CD4-positive, alpha-beta T cell treated with Interleukin-1 beta for 1 hour (primary cell): ENCODE measurements around the gene GABRD.

ENCODE experiments used
- DNase-seq, 2 donors: peaks; one replicate each; pipeline ENCODE4 v3.0.0-alpha.2; 2020 to 2022

GABRD gene

DNA sequence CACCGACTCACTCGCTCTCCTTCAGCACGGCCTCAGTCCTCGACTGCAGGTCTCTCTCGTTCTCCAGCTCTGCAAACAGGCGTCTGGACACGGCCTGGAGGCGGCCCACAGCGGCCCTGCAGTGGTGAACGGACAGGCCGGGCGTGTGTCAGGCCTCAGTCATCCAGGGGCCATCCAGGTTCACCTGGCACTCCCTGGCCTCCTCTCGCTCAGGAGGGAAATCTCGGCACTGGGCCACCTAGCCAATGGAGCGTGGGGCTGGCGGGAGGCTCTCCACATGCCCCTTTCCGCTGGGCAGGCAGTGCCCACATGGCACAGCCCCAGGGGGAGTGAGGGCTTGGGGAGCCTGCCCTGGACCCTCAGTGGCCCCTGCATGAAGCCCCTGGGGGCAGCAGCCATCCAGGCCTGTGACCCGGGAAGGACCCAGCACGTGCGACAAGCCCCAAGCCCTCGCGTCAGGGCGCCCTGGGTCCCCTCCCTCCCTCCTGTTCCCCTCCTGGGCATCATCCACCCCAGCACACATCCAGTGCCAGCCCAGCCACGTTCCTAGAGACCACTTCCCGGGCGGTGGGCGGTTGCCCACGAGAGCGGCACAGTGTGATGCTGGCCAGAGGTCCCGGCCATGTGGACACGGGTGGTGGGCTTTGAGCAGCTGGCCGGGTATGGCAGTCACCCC, 33.6 kb upstream of the GABRD start:
- no peak for DNase-seq

DNA sequence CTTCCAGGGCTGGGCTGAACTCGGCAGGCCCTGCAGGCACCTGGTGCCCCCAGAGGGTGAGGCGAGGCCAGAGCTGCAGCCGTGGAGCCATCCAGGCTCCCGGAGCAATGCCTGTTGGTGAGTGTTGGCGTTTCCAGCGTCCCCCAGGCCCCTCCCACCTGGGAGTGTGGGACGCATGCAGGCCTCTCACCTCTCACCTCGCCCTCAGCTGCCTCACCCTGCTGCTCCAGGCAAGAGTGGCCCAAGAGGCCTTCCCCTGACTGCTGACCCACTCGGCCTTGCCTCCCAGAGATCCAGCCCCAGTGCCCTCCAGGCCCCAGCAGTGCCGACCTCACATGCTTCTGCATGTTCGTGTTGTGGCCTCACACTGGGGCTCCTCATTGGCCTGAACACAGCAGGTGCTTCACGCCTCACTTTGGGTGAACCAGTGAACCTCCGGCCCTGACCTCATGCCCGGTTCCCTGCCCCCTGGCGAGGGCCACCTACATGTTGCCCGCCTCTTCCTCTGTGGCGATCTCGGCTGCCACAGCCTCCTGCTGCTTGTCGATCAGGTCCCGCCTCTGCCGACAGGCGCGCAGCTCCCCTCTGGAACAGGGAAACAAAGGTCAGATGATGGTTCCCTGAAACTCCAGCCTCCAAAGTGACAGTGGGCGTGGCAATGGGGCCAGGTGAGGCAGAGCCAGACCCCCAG, 32.5 kb upstream of the GABRD start:
- no peak for DNase-seq

GRCh38 chr1:1987142-1987510, 32.0 kb upstream of the GABRD start:
- DNase-seq = no peak

- no peak for DNase-seq
These were observed 30.8 kb upstream of the GABRD start for GRCh38 chr1:1988061-1988945.

GRCh38 chr1:1989102-1989542, 30.0 kb upstream of the GABRD start:
- no peak for DNase-seq

GRCh38 chr1:1989789-1990188, 29.4 kb upstream of the GABRD start:
- no peak for DNase-seq

- DNase-seq = no peak
These were observed 28.9 kb upstream of the GABRD start for GRCh38 chr1:1990222-1990621.

GRCh38 chr1:1994536-1994935, 24.6 kb upstream of the GABRD start:
- no peak for DNase-seq

DNA sequence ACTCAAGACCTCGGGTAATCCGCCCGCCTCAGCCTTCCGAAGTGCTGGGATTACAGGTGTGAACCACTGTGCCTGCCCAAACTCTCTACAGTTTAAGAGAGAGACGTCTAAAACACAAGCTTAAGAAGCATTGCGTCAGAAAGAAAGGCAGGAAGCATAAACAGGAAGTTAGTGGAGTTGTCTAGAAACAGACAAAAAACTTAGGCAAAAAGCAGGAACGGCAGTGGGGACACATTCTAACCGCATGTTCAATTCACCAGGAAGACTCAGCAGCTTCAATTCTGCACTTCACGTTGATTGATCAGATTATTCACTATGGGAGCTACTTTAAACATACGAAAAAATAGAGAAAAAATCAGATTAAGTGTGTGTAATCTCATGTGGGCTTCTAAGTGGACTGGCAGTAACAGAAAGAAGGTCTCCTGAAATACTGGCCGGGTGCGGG, 22.9 kb upstream of the GABRD start:
- no peak for DNase-seq

- DNase-seq = no peak
These were observed 21.6 kb upstream of the GABRD start for GRCh38 chr1:1997576-1997975.

DNA sequence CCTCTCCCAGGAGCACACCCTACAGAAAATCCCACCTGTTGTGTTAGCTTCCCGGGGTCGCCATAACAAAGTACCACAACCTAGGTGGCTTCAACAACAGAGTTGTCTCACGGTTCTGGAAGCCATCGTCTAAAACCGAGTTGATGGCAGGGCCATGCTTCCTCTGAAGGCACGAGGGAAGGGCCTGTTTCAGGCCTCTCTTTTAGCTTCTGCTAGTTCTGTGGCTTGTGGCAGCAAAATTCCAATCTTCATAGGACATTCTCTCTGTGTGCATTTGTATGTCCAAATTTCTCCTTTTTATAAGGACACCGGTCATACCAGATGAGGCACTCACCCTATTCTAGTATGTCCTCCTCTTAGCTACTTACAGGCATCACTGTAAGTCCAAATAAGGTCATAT, 18.7 kb upstream of the GABRD start:
- no peak for DNase-seq

DNA sequence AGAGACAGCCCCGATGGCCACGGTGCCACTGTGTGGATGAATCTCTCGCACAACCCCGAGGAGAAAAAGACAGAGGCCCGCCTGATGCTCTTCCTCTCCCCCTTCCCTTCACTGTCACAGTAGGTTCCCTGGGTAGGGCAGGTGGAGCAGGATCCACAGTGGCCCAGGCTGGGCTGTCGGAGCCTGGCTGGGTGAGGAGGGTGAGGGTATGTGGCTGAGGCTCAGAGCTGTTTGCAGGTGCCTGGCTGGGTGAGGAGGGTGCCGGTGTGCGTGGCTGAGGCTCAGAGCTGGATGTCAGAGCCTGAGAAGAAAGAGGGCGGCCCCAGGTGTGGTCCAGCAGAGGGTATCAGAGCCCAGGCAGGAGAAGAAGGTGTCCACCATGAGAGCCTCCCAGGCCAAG, 18.3 kb upstream of the GABRD start:
- DNase-seq = no peak

DNA sequence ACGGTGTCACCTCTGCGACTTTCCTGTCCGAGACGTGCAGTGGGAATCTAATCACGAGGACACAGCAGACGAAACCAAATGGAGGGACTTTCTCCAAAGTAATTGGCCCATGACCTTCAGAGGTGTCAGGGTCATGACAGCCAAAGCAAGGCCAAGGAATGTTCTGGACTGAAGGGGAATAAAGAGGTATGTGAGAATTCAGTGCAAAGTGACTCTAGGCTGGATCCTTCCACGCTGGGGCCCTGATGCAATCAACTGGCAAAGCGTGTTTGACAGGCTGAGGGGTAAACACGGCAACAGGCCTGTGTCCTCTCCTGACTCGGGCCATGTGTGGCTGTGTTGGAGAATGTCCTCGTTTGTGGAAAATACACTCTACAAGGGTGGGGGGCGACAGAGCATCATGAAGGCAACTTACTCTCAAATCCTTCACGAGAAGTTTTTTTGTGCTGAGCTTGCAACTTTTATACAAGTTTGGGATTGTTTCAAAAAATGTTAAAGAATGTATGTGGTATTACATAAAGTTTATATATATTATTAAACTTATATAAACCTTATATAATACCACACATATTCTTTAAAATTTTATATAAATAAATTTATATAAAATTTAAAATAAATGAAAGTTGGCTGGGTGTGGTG, 17.3 kb upstream of the GABRD start:
- no peak for DNase-seq

GRCh38 chr1:2003541-2004131, 15.5 kb upstream of the GABRD start, which contains the start of gene CFAP74:
Gene CFAP74 (minus strand): TSS chr1:2003786. CDS start chr1:1990956, 12,830 bp downstream.
- peak in 1 of 2 donors; percentile 9 for DNase-seq

GRCh38 chr1:2004856-2005255, 14.3 kb upstream of the GABRD start:
- DNase-seq = no peak

DNA sequence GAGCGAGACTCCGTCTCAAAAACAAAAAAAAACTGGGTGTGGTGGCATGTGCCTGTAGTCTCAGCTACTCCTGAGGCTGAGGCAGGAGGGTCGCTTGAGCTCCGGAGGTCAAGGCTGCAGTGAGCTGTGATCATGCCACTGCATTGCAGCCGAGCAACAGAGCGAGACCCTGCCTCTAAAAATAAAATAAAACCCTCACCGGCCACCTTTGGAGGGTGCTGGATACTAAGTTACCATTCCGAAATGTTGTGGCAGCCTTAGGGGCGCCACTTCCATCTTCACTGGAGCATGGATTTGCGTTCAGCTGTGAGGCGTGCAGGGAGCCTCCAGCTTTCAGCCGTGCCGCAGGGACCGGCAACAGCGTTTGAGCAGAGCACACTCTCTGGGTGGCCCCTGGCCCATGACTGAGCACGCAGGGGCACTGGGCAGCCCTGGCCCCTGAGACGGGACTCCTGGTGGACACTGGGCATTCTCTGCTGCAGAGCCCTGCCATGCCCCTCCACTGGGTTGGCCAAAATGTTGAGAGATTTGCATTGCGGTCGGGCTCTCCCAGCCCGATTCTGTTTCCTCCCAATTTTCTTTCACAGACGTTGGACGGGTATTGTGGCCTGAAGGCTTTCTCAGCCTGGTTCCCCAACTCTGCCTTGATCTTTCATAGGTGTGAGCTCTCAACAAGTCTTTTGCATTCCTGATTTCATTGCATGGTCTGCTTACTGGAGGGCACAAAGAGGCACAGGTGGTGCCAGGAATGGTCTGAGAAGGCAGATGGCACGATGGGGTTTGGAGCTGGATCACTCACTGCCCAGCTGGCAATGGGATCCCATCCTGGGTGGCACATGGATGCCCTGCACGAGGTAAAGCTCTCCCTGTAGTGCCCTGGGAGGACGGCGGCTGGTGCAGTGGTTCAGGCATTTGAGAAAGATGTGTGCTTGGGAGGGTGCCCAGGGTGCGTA, 9.8 kb upstream of the GABRD start:
- DNase-seq = no peak

- DNase-seq = no peak
These were observed 5.0 kb upstream of the GABRD start for GRCh38 chr1:2014181-2014580.

DNA sequence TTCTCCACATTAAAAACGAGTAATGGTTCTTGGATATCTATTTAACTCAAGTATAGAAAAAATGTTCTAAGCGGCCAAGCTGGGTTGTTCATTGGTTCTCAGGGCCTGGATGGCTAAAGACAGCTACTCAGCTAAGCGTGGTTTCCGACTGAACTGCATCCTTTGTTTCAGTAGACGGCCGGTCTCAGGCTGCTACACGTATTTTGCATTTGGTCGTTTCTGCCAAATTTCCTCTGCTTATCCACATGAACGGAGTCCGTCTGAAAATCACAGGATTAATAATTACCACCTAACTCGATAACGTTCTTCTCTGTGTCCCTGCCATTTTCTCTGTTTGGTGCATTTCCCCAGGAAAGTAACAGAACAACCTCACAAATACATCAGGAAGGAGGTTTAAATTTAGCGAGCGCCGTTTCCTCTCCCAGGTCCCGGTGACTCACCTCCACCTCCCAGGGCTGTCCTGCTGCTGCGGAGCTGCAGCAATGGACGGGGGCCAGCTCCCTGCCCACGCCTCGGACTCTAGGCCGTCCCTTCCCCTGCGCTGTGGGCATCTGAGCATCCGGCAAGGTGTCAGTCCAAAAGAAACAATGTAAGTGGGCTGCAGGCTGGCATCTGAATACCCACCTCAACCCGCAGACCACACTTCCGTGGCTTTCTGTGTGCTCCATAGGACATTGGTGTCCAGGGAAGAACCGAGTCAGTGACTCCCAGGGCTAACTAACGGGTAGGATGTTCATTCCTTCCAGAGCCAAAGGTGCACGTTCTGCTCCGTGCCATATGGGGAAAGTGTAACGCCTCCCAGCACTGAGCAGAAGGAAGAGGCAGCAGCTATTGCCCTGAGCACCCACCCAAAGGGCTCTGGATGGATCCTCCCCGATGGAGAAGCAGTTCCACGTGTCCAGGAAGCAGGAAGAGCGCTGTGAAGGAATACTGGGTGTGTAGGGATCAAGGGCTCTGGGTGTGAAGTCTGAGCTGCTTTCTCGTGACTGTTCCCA, 4.1 kb upstream of the GABRD start:
- no peak for DNase-seq

GRCh38 chr1:2016123-2016522, 3.0 kb upstream of the GABRD start:
- DNase-seq = no peak
